Gastroesophageal sphincter (tissue), 4 donors: ENCODE results near the gene CPT2. TPM values are rescaled to one million over a fixed set of nuclear protein-coding genes. Genes with fewer than 3 reads are reported as not detected.

Experiments
- ATAC-seq: fragments of 150-250 bp; one replicate; pipeline ENCODE4 v1.9.1; 2016; ENCODE audit warnings: mild to moderate bottlenecking, moderate library complexity
- H3K27ac ChIP-seq, 4 donors: fragments of 200-600 bp; sonication (generic) in 3 of 4; 1 replicate in 3 of 4; 2 replicates in 1 of 4; pipeline ENCODE4 v1.5.1; 2016 to 2019
- H3K27me3 ChIP-seq: fragments of 200-600 bp; sonication (generic); one replicate; pipeline ENCODE4 v1.5.1; 2019
- H3K36me3 ChIP-seq, 2 donors: fragments of 200-600 bp; sonication (generic); one replicate each; pipeline ENCODE4 v1.5.1; 2019; ENCODE audit warnings: control low read depth in 1 of 2
- H3K4me1 ChIP-seq, 3 donors: fragments of 200-600 bp; sonication (generic); 1 replicate in 2 of 3; 2 replicates in 1 of 3; pipeline ENCODE4 v1.5.1; 2016 to 2019; ENCODE audit warnings: control low read depth in 2 of 3
- H3K4me3 ChIP-seq, 2 donors: fragments of 200-600 bp; sonication (generic); one replicate each; pipeline ENCODE4 v1.5.1; 2019; ENCODE audit warnings: mild to moderate bottlenecking in 1 of 2, moderate library complexity in 1 of 2
- H3K9me3 ChIP-seq, 3 donors: fragments of 200-600 bp; sonication (generic); one replicate each; pipeline ENCODE4 v1.5.1; 2017 to 2019; ENCODE audit warnings: control low read depth in 2 of 3
- CTCF ChIP-seq, 4 experiments: fragments of 200-600 bp in 2 of 4; fragments of 450-650 bp in 2 of 4; sonication (generic) in 1 of 4; IDR thresholded peaks; one replicate each; pipeline ENCODE4 v1.5.1; 2017 to 2019; ENCODE audit warnings: antibody characterized with exemption in 4 of 4, mild to moderate bottlenecking in 2 of 4, moderate library complexity in 2 of 4
- EP300 ChIP-seq: sonication (generic); formaldehyde crosslinking; IDR thresholded peaks from one replicate; pipeline ENCODE4 v1.6.1; 2017; ENCODE audit warnings: antibody characterized with exemption, mild to moderate bottlenecking
- POLR2A ChIP-seq, 2 donors: fragments of 450-650 bp; IDR thresholded peaks; one replicate each; pipeline ENCODE4 v1.6.1; 2017; ENCODE audit warnings: antibody characterized with exemption in 2 of 2, mild to moderate bottlenecking in 2 of 2, moderate library complexity in 1 of 2
- POLR2AphosphoS5 ChIP-seq: sonication (generic); formaldehyde crosslinking; IDR thresholded peaks from one replicate; pipeline ENCODE4 v1.6.1; 2017; ENCODE audit warnings: antibody characterized with exemption
- WGBS, 2 donors: methylation state at CpG; one replicate each; pipeline ENCODE4 v1.1.5; 2018; ENCODE audit warnings: low coverage in 1 of 2; 5-methylcytosine and 5-hydroxymethylcytosine counted together
- total RNA-seq, 4 donors: library from RNA; depleted of rRNA; stranded (reverse); fragments of >200 nt; gene quantifications; one replicate each; pipeline ENCODE4 v1.1.0, GENCODE V29; 2016

The CPT2 gene
- total RNA-seq, 4 donors from 2014 or later, result 15.3 to 19.9 (median 17.2) TPM

GRCh38 chr1:53186533-53186932 lies 10.1 kb upstream of the CPT2 start:
- peaks cover 0 to 17% (median 0%) of the 10 kb centered on the region in 3 donors for H3K4me1 ChIP-seq
- no peak overlapping the region for H3K27ac ChIP-seq
- TF ChIP-seq EP300, result no peak
- no peak for TF ChIP-seq CTCF (IDR thresholded peaks at IDR 0.05)
- no peak for TF ChIP-seq POLR2AphosphoS5
- TF ChIP-seq POLR2A (IDR thresholded peaks at IDR 0.05), result no peak
- WGBS, 2 donors, result 58 to 83% methylated on average over 2 to 3 of the region's 3 CpGs
- no peaks in the 10 kb centered on the region for H3K27me3 ChIP-seq
- no peak overlapping the region for H3K4me3 ChIP-seq
- peaks cover 0 to 4% (median 0%) of the 10 kb centered on the region in 3 donors for H3K9me3 ChIP-seq
- no peak for ATAC-seq
- no peaks in the 10 kb centered on the region for H3K36me3 ChIP-seq

- Histone ChIP-seq H3K27me3 (no peaks in the 10 kb centered on the region), H3K4me1 (peaks cover 0 to 8% (median 0%) of the 10 kb centered on the region in 3 donors), H3K27ac (no peak overlapping the region), H3K9me3 (peaks cover 0 to 4% (median 0%) of the 10 kb centered on the region in 3 donors), H3K36me3 (no peaks in the 10 kb centered on the region), H3K4me3 (no peak overlapping the region)
- no peak for TF ChIP-seq EP300
- no peak for TF ChIP-seq CTCF (IDR thresholded peaks at IDR 0.05)
- WGBS, 2 donors, result 100% methylated on average over 1 of the region's 1 CpG
- no peak for ATAC-seq
Measured at GRCh38 chr1:53187401-53187800, 9.2 kb upstream of the CPT2 start.

GRCh38 chr1:53188099-53188498 lies 8.5 kb upstream of the CPT2 start:
- TF ChIP-seq POLR2AphosphoS5, result no peak
- TF ChIP-seq POLR2A (IDR thresholded peaks at IDR 0.05), result no peak
- no peak overlapping the region for H3K27ac ChIP-seq
- H3K4me3 ChIP-seq, result no peak overlapping the region
- H3K4me1 ChIP-seq, result peaks cover 0 to 1% (median 0%) of the 10 kb centered on the region in 3 donors
- no peak for ATAC-seq
- H3K36me3 ChIP-seq, result no peaks in the 10 kb centered on the region
- no peaks in the 10 kb centered on the region for H3K27me3 ChIP-seq
- 61 to 82% methylated on average over 2 of the region's 4 CpGs for WGBS, 2 donors
- H3K9me3 ChIP-seq, result peaks cover 0 to 4% (median 0%) of the 10 kb centered on the region in 3 donors

- Histone ChIP-seq H3K4me3 (no peak overlapping the region), H3K4me1 (no peaks in the 10 kb centered on the region), H3K27me3 (no peaks in the 10 kb centered on the region), H3K36me3 (no peaks in the 10 kb centered on the region), H3K9me3 (peaks cover 0 to 4% (median 0%) of the 10 kb centered on the region in 3 donors), H3K27ac (no peak overlapping the region)
- ATAC-seq, result no peak
- WGBS, 2 donors, result 51 to 67% methylated on average over 5 of the region's 5 CpGs
- TF ChIP-seq POLR2AphosphoS5 (no peak), CTCF (IDR thresholded peaks at IDR 0.05) (no peak), POLR2A (IDR thresholded peaks at IDR 0.05) (no peak), EP300 (no peak)
Measured at GRCh38 chr1:53189061-53189460, 7.6 kb upstream of the CPT2 start.

GRCh38 chr1:53190210-53190611 lies 6.4 kb upstream of the CPT2 start:
- H3K4me1 ChIP-seq, result peaks cover 0 to 10% (median 2%) of the 10 kb centered on the region in 3 donors
- TF ChIP-seq POLR2A (IDR thresholded peaks at IDR 0.05) (no peak), CTCF (IDR thresholded peaks at IDR 0.05) (no peak), POLR2AphosphoS5 (no peak), EP300 (no peak)
- no peaks in the 10 kb centered on the region for H3K36me3 ChIP-seq
- peaks cover 0 to 4% (median 0%) of the 10 kb centered on the region in 3 donors for H3K9me3 ChIP-seq
- no peaks in the 10 kb centered on the region for H3K27me3 ChIP-seq
- H3K4me3 ChIP-seq, result no peak overlapping the region
- ATAC-seq, result no peak
- 64% methylated on average over 7 of the region's 10 CpGs; no CpG with 5 or more reads in 1 of the 2 donors for WGBS, 2 donors
- no peak overlapping the region for H3K27ac ChIP-seq
